ENCODE results near the gene NXPH2. TPM values are rescaled to one million over a fixed set of nuclear protein-coding genes. Genes with fewer than 3 reads are reported as not detected.

The NXPH2 gene
- total RNA-seq, 1 experiment from 2014 or later = 0.94 TPM

DNA sequence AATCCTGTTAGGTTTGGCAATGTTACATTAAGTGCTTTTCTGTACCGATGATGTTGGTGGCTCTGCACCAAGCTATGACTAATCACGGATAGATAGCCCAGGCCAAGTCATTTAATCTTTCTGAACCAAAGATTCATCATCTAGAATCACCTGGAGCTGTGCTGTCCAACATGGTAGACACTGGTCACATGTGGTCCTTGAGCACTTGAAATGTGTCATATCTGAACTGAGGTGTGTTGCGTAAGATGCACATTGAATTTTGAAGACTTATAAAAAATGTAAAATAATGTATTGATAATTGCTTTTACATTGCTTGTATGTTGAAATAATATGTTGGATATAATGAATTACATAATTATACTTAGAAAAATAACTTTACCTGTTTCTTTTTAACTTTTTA, 39.8 kb upstream of the NXPH2 start:
- CTCF ChIA-PET = interaction anchor here (2.4 kb wide), 1 partner anchor 7 kb away, joined by 20 read pairs; no protein-coding TSS in a partner anchor
- TF ChIP-seq SMAD4 (CRISPR knock-in tag; IDR thresholded peaks at IDR 0.05) (no peak), ZNF263 (CRISPR knock-in tag; IDR thresholded peaks at IDR 0.05; ENCODE audit: low read depth) (no peak), ZNF121 (CRISPR knock-in tag; IDR thresholded peaks at IDR 0.05) (no peak), E2F1 (CRISPR knock-in tag; IDR thresholded peaks at IDR 0.05) (no peak), PREB (CRISPR knock-in tag; IDR thresholded peaks at IDR 0.05; ENCODE audit: borderline replicate concordance) (no peak), RELA (CRISPR knock-in tag; IDR thresholded peaks at IDR 0.05; ENCODE audit: borderline replicate concordance) (no peak), GABPB1 (CRISPR knock-in tag; IDR thresholded peaks at IDR 0.05) (no peak), ZNF219 (CRISPR knock-in tag; IDR thresholded peaks at IDR 0.05; ENCODE audit: borderline replicate concordance) (no peak), CREM (CRISPR knock-in tag; IDR thresholded peaks at IDR 0.05) (no peak)
- TF ChIP-seq, protein P1, sequence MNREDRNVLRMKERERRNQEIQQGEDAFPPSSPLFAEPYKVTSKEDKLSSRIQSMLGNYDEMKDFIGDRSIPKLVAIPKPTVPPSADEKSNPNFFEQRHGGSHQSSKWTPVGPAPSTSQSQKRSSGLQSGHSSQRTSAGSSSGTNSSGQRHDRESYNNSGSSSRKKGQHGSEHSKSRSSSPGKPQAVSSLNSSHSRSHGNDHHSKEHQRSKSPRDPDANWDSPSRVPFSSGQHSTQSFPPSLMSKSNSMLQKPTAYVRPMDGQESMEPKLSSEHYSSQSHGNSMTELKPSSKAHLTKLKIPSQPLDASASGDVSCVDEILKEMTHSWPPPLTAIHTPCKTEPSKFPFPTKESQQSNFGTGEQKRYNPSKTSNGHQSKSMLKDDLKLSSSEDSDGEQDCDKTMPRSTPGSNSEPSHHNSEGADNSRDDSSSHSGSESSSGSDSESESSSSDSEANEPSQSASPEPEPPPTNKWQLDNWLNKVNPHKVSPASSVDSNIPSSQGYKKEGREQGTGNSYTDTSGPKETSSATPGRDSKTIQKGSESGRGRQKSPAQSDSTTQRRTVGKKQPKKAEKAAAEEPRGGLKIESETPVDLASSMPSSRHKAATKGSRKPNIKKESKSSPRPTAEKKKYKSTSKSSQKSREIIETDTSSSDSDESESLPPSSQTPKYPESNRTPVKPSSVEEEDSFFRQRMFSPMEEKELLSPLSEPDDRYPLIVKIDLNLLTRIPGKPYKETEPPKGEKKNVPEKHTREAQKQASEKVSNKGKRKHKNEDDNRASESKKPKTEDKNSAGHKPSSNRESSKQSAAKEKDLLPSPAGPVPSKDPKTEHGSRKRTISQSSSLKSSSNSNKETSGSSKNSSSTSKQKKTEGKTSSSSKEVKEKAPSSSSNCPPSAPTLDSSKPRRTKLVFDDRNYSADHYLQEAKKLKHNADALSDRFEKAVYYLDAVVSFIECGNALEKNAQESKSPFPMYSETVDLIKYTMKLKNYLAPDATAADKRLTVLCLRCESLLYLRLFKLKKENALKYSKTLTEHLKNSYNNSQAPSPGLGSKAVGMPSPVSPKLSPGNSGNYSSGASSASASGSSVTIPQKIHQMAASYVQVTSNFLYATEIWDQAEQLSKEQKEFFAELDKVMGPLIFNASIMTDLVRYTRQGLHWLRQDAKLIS (CRISPR knock-in tag; IDR thresholded peaks at IDR 0.05; ENCODE audit: borderline replicate concordance) = no peak
- TF ChIP-seq, protein P2, sequence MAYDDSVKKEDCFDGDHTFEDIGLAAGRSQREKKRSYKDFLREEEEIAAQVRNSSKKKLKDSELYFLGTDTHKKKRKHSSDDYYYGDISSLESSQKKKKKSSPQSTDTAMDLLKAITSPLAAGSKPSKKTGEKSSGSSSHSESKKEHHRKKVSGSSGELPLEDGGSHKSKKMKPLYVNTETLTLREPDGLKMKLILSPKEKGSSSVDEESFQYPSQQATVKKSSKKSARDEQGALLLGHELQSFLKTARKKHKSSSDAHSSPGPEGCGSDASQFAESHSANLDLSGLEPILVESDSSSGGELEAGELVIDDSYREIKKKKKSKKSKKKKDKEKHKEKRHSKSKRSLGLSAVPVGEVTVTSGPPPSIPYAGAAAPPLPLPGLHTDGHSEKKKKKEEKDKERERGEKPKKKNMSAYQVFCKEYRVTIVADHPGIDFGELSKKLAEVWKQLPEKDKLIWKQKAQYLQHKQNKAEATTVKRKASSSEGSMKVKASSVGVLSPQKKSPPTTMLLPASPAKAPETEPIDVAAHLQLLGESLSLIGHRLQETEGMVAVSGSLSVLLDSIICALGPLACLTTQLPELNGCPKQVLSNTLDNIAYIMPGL (CRISPR knock-in tag; IDR thresholded peaks at IDR 0.05) = no peak
- TF ChIP-seq, protein P3, sequence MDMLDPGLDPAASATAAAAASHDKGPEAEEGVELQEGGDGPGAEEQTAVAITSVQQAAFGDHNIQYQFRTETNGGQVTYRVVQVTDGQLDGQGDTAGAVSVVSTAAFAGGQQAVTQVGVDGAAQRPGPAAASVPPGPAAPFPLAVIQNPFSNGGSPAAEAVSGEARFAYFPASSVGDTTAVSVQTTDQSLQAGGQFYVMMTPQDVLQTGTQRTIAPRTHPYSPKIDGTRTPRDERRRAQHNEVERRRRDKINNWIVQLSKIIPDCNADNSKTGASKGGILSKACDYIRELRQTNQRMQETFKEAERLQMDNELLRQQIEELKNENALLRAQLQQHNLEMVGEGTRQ (CRISPR knock-in tag; IDR thresholded peaks at IDR 0.05) = no peak
- Mint-ChIP-seq H3K27me3 (ENCODE audit: low read depth) (no peaks in the 10 kb centered on the region), H3K36me3 (no peaks in the 10 kb centered on the region), H3K27ac (no peak overlapping the region), H3K4me3 (no peak overlapping the region), H3K4me1 (peaks cover 22% of the 10 kb centered on the region), H3K9me3 (no peaks in the 10 kb centered on the region)
- POLR2A ChIA-PET = no interaction called here
- no peak for DNase-seq (ENCODE audit: low spot score)
- ATAC-seq = no peak

- ATAC-seq (peak; percentile 86), DNase-seq (ENCODE audit: low spot score) (no peak)
- H3K27ac Mint-ChIP-seq = no peak overlapping the region
- no peaks in the 10 kb centered on the region for H3K9me3 Mint-ChIP-seq
- H3K27me3 Mint-ChIP-seq (ENCODE audit: low read depth) = no peaks in the 10 kb centered on the region
- CTCF ChIA-PET = interaction anchor here (2.4 kb wide), 1 partner anchor 9 kb away, joined by 20 read pairs; no protein-coding TSS in a partner anchor
- H3K4me1 Mint-ChIP-seq = peaks cover 17% of the 10 kb centered on the region
- no peak overlapping the region for H3K4me3 Mint-ChIP-seq
- TF ChIP-seq NFYB (CRISPR knock-in tag; conservative IDR thresholded peaks at IDR 0.05; ENCODE audit: low read depth) (no peak), ELF4 (CRISPR knock-in tag; IDR thresholded peaks at IDR 0.05; ENCODE audit: low read depth) (no peak), STAT6 (CRISPR knock-in tag; conservative IDR thresholded peaks at IDR 0.05; ENCODE audit: low read depth) (no peak), SMAD3 (CRISPR knock-in tag; IDR thresholded peaks at IDR 0.05; ENCODE audit: borderline replicate concordance) (no peak), PREB (CRISPR knock-in tag; IDR thresholded peaks at IDR 0.05; ENCODE audit: borderline replicate concordance) (no peak)
- TF ChIP-seq, protein P4, sequence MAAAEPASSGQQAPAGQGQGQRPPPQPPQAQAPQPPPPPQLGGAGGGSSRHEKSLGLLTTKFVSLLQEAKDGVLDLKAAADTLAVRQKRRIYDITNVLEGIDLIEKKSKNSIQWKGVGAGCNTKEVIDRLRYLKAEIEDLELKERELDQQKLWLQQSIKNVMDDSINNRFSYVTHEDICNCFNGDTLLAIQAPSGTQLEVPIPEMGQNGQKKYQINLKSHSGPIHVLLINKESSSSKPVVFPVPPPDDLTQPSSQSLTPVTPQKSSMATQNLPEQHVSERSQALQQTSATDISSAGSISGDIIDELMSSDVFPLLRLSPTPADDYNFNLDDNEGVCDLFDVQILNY (CRISPR knock-in tag; IDR thresholded peaks at IDR 0.05) = no peak
- no peaks in the 10 kb centered on the region for H3K36me3 Mint-ChIP-seq
- POLR2A ChIA-PET = no interaction called here
Observed at GRCh38 chr2:138818556-138818955, 38.4 kb upstream of the NXPH2 start.

Measured in WTC11 (cell line).